GM19035 (cell line): Measurements from ENCODE around the gene HYAL3.
"Not testable (repeated sequence)": the region's sequence is repeated elsewhere in the genome, so short reads cannot be mapped to it uniquely, and the experiment has no call there.

ENCODE experiments used
- ATAC-seq: cut with Tn5 transposase; IDR thresholded peaks from one replicate; pipeline ENCODE4 v1.9.1; 2021; ENCODE audit not compliant: unreplicated experiment

Gene HYAL3

DNA sequence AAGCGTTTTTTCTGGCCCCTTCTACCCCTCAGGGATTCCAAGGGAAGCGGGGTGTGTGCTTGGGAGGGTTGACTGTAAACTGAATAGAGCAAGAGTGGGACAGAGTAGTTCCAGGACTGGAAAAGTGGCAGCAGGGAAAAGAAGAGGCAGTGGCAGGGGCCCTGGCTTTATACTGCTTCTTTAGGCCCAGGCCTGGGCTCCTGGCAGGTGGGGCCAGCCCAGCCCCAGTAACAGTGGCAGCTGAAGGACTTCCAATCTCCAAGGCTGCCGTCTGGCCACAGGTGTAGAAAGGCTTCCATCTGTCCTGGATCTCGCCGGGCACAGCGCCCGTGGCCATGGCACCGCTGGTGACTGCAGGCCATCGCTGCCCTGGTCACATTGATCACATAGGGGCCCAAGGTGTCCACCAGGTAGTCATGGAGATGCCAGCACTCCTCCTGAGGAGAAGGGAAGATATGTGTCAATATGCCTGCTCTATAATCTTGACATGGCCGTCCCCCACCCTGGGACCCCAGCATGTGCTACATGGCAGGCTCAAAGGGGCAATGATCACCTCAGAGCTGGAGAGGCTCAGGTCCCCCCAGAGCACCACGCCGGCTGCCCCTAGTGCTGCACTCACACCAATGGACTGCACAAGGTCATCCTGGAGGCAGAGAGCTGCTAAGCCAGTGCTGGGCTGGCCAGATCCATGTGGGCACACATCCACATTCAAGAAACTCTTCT is 6.0 kb downstream of the HYAL3 start:
- no peak for ATAC-seq

DNA sequence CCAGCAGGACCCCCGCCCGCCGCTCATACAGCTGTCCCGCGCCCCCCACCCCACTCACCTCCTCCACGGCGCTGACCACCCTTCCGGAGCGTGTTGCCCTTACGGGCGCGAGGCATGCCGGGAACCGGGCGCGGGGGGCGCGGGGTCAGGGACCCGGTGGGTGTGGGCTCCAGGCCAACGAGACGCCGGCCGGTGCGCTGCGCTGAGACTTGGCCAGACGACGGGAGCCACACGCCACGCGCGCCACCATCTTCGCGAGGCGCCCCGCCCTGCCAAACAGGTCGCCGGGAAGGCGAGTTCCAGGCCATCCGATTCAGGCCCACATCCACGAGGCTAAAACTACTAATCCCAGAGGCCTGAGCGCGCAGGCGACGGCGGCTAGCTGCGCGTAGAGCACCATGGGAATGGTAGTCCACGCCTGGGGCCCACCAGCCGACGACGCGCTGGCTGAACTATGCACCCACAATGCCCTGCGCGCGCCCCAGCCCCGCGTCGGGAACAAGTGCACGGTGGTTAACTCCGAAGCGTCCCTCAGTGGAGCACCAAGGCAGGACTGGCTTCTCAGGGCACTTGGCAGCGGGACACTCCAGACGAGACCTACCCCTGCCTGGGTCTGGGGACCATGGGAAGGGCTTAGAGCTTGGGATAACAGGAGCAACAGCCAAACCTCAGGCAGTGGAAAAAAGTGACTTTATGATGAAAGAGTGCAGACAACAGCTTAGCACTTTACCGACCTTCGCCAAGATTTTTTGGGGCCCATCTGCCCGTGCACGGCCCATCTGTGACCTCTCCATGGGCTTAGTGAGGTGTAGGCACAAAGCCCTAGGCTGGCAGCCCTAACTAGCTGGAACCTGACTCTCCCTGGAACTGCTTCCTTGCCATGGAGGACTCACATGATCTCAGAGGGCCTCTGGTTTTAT is 6.8 kb downstream of the HYAL3 start, which contains the start of gene IFRD2:
Gene IFRD2, minus strand, starts transcription at position 271 of the 920 bp plus-strand sequence. Its CDS starts 155 bp downstream, at position 116.
- peak; percentile 94 for ATAC-seq

DNA sequence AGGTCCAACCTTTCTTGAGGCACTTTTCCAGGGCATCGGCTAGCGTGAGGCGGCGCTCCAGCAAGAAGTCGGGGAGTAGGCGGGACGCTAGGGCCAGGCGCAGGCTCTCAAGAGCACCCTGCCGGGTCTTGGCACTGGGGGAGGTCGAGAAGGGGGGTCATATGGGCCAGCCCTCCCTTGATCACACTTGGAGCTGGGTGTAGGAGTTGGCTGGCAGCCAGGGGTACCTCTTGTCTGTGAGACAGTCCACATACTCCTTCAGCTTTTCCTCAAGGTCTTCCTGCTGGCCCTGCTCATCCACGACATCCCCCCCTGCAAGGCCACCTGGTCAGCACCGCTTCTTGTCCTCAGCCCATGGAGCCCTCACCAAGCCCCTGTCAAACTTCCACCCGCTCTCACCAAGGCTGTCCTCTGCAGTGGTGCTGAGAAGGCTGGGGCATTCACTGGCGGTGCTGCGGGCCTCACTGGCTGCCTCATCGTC is 9.0 kb downstream of the HYAL3 start:
- no peak for ATAC-seq

DNA sequence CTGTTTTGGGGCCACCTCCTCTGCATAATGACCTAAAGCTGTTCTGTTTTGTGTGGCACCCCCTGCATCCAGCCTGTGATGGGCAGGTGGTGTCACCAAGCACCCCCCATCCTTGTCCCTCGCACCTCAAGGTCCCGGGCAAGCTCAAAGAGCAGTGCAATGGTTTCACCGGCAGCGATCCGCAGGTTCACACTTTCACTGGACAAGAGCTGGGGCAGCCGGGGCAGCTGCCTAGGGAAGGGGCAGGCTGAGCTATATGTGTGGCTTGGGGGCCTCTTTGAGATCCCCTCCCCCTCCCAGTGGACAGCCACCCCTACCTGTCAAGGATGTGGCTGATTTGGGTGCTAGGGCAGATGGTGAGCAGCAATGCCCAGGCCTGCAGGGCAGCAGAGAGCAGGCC is 10.1 kb downstream of the HYAL3 start:
- ATAC-seq: no peak

DNA sequence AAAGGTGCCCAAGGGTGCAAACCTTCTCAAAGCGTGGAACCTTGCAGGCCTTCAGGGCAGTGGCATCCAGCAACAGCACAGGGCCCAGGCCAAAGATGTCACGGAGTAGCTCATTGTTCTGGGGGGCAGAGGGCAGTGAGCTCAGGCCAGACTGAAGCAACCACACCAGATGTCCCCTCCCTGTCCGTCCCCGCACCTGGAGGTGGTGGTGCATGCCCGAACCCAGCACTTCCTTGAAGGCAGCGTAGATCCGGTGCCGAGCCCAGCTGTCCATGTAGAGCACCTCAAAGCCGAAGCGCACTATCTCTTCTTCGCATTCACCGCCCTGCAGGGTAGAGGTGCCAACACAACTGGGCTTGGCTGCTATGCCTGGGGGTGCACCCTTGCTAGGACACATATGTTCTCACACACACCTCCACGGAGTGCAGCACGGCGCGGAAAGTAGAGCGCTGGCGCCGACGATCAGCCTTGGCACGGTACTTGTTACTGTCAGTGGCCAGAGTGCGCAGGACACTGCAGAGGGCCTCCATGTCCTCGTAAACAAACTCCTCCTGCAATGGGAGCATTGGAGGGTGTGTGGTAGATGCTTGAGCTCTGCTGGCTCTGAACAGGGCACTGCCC is 10.7 kb downstream of the HYAL3 start:
- no peak for ATAC-seq

DNA sequence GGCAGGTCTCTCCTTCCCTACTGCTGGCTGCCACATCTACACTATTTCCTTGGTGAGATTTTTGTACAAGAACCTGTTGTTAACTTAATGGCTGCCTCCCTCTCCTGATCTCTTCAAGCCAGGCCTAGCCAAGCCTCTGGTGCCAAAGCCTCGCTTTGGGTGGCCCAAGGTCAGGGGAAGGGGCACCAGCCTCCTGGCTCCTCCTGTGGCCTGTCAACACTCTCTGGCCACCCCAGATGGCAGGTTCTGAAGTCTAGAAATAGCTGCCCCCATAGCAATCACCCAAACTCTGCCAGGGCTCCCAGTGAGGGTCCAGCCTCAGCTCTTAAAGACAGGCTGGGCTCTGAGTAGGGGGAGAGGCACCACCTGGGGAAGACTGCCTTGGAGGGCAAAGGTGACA is 11.9 kb downstream of the HYAL3 start:
- no peak for ATAC-seq

DNA sequence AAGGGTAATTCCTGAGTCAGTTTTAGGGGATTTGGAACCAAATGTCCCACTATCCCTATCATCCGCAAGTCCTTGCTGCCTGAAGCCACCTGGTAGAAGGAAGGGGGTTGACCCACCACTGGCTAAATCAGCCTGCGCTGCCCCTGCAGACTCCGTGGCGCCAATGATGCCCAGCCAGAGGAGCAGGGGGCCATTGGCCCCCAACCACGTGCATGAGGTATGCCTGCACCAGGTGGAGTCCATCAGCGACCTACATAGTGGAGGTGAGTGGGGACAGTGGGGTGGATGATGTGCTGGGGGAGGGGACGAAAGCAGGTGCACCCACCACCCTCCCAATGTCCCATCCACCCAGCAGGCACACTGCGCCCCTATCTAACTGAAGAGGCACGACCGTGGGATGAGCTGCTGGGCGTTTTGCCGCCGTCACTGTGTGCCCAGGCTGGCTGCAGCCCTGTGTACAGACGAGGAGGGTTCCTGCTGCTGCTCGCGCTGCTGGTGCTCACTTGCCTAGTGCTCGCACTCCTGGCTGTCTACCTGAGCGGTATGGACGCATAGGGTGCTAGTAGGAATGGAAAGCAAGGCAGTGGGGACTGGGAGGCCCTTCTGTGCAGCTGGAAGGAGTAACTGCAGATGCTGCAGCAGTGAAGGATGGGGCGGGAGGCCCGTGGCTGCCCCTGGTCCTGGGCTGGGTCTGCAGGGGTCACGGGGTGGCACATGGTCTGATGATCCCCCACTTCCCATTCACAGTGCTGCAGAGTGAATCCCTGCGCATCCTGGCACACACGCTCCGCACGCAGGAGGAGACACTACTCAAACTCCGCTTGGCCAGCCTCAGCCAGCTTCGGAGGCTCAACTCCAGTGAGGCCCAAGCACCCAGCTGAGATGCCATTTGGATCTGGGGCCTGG is 12.6 kb downstream of the HYAL3 start:
- ATAC-seq: no peak

DNA sequence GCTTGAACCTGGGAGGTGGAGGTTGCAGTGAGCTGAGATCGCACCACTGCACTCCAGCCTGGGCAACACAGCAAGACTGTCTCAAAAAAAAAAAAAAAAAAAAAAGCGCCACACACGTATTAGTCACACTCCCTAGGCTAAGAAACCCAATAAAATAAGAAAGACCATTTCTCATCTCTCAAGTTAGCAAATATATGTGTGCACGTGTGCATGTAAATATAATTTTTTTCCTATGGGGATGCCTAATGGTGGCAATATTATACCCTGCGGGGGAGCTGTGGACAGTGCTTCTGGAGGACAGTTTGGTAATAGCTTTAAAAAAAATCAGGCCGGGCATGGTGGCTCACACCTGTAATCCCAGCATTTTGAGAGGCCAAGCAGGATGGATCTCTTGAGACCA is 15.1 kb downstream of the HYAL3 start:
- ATAC-seq: not testable (repeated sequence)

DNA sequence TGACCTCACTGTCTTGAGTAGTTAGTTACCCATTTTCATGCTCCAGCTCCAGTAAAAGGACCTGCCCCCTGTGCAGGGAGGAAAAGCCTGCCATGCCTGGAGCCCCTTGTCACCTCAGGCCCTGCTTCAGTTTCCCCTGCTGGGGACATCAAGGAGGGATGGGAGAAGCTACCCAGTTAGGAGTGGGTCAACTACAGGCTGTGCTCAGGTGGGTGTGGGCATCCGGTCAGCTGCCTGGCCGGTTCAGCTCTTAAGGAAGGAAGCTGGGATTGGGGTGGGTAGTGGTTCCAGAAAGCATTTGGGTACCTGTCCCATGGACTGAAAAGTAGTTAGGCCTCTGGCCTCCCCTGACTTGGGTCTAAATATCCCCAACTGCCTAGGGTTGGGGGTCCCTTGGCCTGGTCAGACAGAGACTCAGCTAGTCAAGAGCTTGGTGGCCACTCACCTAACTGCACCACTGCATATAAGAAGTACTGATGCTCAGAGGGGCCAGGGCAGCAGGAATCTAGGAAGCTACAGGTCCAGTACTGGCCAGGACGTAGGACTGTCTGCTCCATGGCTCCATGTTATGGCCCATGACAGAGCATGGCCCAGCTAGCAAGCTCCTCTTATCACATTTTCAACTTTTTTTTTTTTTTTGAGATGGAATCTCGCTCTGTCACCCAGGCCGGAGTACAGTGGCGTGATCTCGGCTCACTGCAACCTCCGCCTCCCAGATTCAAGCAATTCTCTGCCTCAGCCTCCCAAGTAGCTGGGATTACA is 19.8 kb downstream of the HYAL3 start:
- ATAC-seq: no peak

DNA sequence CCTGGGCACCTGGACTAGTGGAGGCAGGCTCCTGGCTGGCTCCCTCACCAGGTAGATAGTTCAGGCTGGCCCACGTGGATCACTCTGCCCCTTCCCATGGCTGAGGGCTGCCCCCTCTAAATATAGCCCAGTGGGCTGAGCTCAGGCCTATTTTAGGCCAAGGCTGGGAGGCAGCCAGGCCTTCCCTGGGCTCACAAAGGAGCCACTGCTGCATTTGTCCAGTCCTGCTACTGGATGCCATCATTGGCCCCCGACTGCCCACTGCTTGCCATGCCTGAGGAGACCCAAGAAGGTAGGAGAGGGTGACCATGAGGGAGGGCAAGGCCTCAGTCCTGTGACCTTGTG is 20.4 kb downstream of the HYAL3 start, which contains the start of gene LSMEM2:
Gene LSMEM2, plus strand, starts transcription at position 208 of the 345 bp plus-strand sequence. Its CDS starts 27 bp downstream, at position 235.
- ATAC-seq: no peak

DNA sequence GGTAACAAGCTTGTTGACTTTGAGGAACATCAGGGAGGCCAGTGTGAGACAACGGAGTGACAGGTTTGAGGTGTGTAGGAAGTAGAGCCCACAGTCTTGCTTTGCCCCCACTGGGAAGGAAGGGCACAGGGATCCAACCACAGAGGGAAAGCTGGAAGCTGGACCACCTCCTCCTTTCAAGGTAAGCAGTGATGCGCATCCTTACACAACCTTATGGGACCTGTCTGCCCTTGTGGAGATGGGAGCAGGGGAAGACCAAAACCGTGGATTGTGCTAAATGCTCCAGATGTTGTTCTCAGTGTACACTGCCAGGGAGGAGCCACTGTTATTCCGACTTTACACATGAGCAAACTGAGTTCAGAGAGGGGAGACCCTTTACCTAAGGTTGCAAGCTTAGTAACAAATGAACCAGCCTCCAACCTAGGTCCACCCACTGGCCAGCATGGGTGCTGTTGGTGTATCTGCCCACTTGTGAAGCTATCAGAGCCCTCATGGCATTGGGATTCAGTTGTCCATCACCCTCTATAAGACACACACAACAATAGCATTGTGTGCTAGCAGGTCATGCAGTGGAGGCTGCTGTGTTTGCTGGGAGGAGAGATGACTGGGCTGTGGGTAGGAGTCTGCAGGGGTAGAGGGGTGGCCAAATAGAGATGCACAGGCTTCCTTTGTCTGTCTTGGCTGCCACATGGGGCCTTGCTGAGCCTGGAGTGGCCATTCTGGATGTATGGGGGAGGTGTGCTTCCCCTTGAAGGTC is 20.9 kb downstream of the HYAL3 start:
- no peak for ATAC-seq

DNA sequence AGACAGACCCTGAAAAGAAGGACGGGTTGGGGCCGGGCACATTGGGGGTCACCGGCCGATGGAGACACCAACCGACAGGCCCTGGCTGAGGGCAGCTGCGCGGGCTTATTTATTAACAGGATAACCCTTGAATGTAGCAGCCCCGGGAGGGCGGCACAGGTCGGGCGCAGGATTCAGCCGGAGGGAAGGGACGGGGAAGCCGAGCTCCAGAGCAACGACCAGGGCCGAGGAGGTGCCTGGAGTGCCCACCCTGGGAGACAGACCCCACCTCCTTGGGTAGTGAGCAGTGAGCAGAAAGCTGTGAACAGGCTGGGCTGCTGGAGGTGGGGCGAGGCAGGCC is 22.5 kb downstream of the HYAL3 start:
- no peak for ATAC-seq

DNA sequence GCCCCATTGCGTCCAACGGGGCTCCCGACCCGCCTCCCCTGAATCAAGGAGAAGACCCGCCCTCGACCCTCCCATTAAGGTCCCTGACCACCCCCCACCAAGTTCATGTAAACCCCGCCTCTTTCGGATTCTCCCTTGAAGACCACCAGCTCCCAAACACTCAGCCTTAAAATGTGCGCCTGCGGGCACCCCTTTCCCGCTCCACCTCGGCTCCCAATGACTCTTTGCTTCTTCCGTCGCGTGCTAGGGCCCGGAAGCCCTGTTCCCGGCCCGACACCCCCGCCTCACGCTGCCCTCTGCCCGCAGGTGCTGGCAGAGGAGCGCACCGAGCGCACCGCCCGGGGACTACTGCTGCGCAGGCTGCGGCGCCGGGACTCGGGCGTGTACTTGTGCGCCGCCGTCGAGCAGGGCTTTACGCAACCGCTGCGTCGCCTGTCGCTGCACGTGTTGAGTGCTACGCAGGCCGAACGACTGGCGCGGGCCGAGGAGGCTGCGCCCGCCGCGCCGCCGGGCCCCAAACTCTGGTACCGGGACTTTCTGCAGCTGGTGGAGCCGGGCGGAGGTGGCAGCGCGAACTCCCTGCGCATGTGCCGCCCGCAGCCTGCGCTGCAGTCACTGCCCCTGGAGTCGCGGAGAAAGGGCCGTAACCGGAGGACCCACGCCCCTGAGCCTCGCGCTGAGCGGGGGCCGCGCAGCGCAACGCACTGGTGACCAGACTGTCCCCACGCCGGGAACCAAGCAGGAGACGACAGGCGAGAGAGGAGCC is 23.0 kb downstream of the HYAL3 start:
- no peak for ATAC-seq

DNA sequence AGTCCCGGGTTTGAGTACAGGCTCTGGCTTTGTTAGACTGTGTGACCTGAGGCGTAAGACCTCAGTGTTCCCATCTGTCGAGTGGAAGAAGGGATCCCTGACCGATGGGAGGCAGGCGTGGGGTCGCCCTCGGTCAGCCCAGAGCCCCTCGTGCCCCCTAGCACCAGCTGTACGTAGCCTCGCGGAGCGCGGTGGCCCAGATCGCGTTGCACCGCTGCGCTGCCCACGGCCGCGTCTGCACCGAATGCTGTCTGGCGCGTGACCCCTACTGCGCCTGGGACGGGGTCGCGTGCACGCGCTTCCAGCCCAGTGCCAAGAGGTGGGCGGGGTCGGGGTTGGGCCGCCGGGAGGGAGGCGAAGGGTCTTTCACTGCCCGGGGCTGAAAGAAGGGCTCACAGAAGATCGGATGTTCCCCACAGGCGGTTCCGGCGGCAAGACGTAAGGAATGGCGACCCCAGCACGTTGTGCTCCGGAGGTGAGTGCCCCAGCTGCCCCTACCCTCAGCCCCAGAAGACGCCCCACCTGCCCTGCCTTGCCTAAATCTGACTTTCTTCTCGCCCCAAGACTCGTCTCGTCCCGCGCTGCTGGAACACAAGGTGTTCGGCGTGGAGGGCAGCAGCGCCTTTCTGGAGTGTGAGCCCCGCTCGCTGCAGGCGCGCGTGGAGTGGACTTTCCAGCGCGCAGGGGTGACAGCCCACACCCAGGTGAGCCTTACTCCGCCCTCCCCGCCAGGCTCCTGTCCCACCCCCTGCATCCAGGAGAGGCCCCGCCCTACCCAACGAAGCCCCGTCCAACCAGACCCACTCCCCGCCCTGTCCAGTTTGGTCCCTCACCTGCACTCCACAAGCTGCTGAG is 23.8 kb downstream of the HYAL3 start:
- no peak for ATAC-seq

DNA sequence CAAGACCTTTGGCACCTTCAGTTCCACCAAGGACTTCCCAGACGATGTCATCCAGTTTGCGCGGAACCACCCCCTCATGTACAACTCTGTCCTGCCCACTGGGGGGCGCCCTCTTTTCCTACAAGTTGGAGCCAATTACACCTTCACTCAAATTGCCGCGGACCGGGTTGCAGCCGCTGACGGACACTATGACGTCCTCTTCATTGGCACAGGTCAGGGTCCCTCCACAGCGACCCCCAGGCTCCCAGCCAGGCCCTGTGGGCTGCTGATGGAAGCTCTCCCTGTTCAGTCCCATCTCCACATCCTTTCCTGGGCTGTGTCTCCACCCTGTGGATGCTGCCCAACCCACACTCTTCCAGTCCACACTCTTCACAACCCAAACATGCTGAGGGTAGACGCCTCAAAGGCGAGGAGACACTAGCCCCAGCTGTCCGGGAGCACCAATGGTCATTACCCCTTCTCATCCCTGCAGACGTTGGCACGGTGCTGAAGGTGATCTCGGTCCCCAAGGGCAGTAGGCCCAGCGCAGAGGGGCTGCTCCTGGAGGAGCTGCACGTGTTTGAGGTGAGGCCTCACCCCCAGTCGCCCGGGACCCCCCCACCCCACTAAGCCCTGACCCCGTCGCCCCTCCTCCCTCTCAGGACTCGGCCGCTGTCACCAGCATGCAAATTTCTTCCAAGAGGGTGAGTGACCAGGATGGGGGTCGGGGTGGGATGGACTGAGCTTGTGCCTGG is 24.7 kb downstream of the HYAL3 start:
- no peak for ATAC-seq

DNA sequence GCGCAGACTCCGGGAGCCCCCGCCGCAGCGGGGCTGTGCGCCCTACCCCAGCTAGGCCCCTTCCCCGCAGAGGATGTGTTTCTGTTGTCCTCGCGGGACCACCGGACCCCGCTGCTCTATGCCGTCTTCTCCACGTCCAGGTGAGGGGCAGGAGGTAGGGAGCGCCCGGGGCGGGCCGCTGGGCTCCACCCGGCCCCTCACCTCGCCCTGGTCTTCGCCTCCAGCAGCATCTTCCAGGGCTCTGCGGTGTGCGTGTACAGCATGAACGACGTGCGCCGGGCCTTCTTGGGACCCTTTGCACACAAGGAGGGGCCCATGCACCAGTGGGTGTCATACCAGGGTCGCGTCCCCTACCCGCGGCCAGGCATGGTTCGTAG is 25.5 kb downstream of the HYAL3 start:
- ATAC-seq: no peak
